Activated naive CD4-positive, alpha-beta T cell treated with anti-CD3 and anti-CD28 coated beads, Interleukin-2, amount 10 ng/mL, durations not matched to agents 5 hours and 36 hours (primary cell): ENCODE data around the gene FEV. TPM values are rescaled to one million over a fixed set of nuclear protein-coding genes. Genes with fewer than 3 reads are reported as not detected.
A peak's percentile ranks its signal among the peaks of the same experiment; 100 is the strongest.

Experiments used
- microRNA-seq: library from miRNA; unstranded; fragments of <30 nt; microRNA quantifications from one replicate; pipeline ENCODE4 v1.2.0, GENCODE V29; 2022; ENCODE audit warnings: borderline microRNAs expressed, borderline replicate concordance
- total RNA-seq, 2 experiments: library from RNA; stranded (reverse); gene quantifications; one replicate each; pipeline ENCODE4 v1.2.3, GENCODE V29; 2021

Gene FEV
- not detected for total RNA-seq

DNA sequence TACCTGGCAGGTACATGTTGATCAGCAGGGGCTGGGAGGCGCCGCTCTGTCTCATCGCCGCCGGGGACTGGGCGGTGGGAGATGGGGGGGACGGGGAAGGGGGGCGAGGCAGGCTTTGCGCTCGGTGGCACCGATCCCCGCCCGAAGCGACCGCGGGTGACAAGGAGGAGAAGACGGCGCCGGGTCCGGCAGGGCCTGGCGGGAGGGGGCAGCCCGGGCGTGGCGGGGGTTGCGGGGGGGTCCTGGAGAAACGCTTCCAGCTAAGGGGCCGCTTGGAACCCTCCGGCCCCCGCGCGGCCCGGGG lies at the start of gene FEV:
FEV (minus strand) TSS at position 164 of the 304 bp plus-strand sequence; CDS start at position 55, 109 bp downstream.

GRCh38 chr2:218993345-218994315 lies 8.6 kb upstream of the FEV start, which contains the start of gene CRYBA2:
Gene CRYBA2, minus strand, starts transcription at chr2:218993422. Its CDS starts 246 bp downstream, at chr2:218993176.

GRCh38 chr2:218959141-218959731 lies 25.7 kb downstream of the FEV start, which contains the start of gene CDK5R2:
Gene CDK5R2, plus strand, starts transcription at chr2:218959666. Its CDS starts 155 bp downstream, at chr2:218959821.

Small RNA genes within 50 kb of the gene (microRNA-seq; reads per million reads assigned to microRNA genes)
- gene MIR375 = 2.3 reads per million, percentile 6 among the genes with 10 or more reads in this experiment

Other genes with a start within 250 kb of the FEV start
- gene CYP27A1, start 203.0 kb downstream of the FEV start, total RNA-seq = under 1 TPM in 1 of 2 experiments, not detected in 1; 0.10 TPM
- not detected for gene PRKAG3, start 153.4 kb downstream of the FEV start, total RNA-seq
- gene WNT6, start 125.4 kb downstream of the FEV start, total RNA-seq = not detected
- under 1 TPM; 0.10 to 0.15 TPM for gene WNT10A, start 104.3 kb downstream of the FEV start, total RNA-seq
- gene CDK5R2, start 25.5 kb downstream of the FEV start, total RNA-seq = not detected
- gene CRYBA2, start 8.2 kb upstream of the FEV start, total RNA-seq = not detected
- gene CFAP65, start 56.3 kb upstream of the FEV start, total RNA-seq = not detected
- gene IHH, start 75.7 kb upstream of the FEV start, total RNA-seq = under 1 TPM in 1 of 2 experiments, not detected in 1; 0.10 TPM
- 10 to 100 TPM; 16.7 to 22.8 TPM for gene NHEJ1, start 175.6 kb upstream of the FEV start, total RNA-seq
- gene SLC23A3, start 184.8 kb upstream of the FEV start, total RNA-seq = 1 to 10 TPM; 1.6 to 2.5 TPM
- gene CNPPD1, start 191.7 kb upstream of the FEV start, total RNA-seq = 10 to 100 TPM; 65.5 to 67.9 TPM
- gene RETREG2, start 193.1 kb upstream of the FEV start, total RNA-seq = 100 to 1,000 TPM in 1 of 2 experiments, 10 to 100 TPM in 1; 99.6 to 106 TPM
- 10 to 100 TPM; 52.4 to 54.4 TPM for gene ZFAND2B, start 221.6 kb upstream of the FEV start, total RNA-seq
- 10 to 100 TPM; 11.0 to 11.8 TPM for gene ABCB6, start 233.8 kb upstream of the FEV start, total RNA-seq
- 10 to 100 TPM; 50.3 to 54.3 TPM for gene ATG9A, start 244.5 kb upstream of the FEV start, total RNA-seq
- gene ANKZF1, start 244.6 kb upstream of the FEV start, total RNA-seq = 100 to 1,000 TPM; 149 to 167 TPM